GM18520 (cell line): ENCODE data around the gene NET1.

ENCODE experiments used
- ATAC-seq: cut with Tn5 transposase; IDR thresholded peaks from one replicate; pipeline ENCODE4 v1.9.1; 2021; ENCODE audit not compliant: unreplicated experiment

NET1 gene

GRCh38 chr10:5480162-5480941, 68.0 kb downstream of the NET1 start:
- ATAC-seq, result no peak

GRCh38 chr10:5481121-5481520, 68.8 kb downstream of the NET1 start:
- ATAC-seq, result no peak

GRCh38 chr10:5482016-5482415, 69.7 kb downstream of the NET1 start:
- no peak for ATAC-seq

- ATAC-seq, result no peak
Observed at GRCh38 chr10:5484205-5484604, 71.8 kb downstream of the NET1 start.

GRCh38 chr10:5485290-5485689, 72.9 kb downstream of the NET1 start:
- no peak for ATAC-seq

GRCh38 chr10:5485948-5486852, 73.8 kb downstream of the NET1 start:
- ATAC-seq, result no peak

- no peak for ATAC-seq
Observed at GRCh38 chr10:5486853-5487235, 74.5 kb downstream of the NET1 start.

- ATAC-seq, result no peak
Observed at GRCh38 chr10:5488272-5489161, 76.2 kb downstream of the NET1 start.

GRCh38 chr10:5490032-5490431, 77.7 kb downstream of the NET1 start:
- no peak for ATAC-seq

- ATAC-seq, result no peak
Observed at GRCh38 chr10:5490698-5491464, 78.5 kb downstream of the NET1 start.

- no peak for ATAC-seq
Observed at GRCh38 chr10:5491477-5491876, 79.1 kb downstream of the NET1 start.

GRCh38 chr10:5492322-5492855, 80.0 kb downstream of the NET1 start:
- no peak for ATAC-seq

- ATAC-seq, result no peak
Observed at GRCh38 chr10:5492929-5493576, 80.7 kb downstream of the NET1 start.

GRCh38 chr10:5493691-5494090, 81.3 kb downstream of the NET1 start:
- ATAC-seq, result no peak

- no peak for ATAC-seq
Observed at GRCh38 chr10:5494611-5495010, 82.3 kb downstream of the NET1 start.

- ATAC-seq, result no peak
Observed at GRCh38 chr10:5496261-5497250, 84.2 kb downstream of the NET1 start.

- no peak for ATAC-seq
Observed at GRCh38 chr10:5497289-5497688, 84.9 kb downstream of the NET1 start.

- no peak for ATAC-seq
Observed at GRCh38 chr10:5497948-5498730, 85.8 kb downstream of the NET1 start.
